ENCODE data around the gene CSRNP3.

DNA sequence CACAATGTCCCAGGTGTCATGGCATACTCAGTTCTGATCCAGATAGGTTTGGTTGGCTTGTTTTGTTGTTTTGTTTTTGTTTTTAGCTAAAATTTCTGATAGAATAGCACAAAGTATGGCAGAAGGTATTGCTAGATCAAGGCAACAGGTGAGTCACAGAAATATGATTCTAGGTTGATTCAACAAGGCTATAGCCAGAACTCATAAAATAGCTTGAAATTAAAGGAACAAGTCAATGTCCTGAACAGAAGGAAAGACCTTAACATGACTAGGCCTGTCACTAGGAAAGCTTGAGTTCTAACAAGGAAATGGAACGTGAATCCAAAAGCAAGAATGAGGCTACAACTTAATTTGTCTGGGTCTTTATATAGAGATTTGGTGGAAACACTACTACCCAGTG, 167.5 kb downstream of the CSRNP3 start:
- TF ChIP-seq, protein P1, sequence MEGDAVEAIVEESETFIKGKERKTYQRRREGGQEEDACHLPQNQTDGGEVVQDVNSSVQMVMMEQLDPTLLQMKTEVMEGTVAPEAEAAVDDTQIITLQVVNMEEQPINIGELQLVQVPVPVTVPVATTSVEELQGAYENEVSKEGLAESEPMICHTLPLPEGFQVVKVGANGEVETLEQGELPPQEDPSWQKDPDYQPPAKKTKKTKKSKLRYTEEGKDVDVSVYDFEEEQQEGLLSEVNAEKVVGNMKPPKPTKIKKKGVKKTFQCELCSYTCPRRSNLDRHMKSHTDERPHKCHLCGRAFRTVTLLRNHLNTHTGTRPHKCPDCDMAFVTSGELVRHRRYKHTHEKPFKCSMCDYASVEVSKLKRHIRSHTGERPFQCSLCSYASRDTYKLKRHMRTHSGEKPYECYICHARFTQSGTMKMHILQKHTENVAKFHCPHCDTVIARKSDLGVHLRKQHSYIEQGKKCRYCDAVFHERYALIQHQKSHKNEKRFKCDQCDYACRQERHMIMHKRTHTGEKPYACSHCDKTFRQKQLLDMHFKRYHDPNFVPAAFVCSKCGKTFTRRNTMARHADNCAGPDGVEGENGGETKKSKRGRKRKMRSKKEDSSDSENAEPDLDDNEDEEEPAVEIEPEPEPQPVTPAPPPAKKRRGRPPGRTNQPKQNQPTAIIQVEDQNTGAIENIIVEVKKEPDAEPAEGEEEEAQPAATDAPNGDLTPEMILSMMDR (IDR thresholded peaks at IDR 0.05; ENCODE audit: poor library complexity): no peak
- TF ChIP-seq EZH2phosphoT487 (IDR thresholded peaks at IDR 0.05; ENCODE audit: low read depth, severe bottlenecking, unreplicated experiment): no peak
- TF ChIP-seq EZH2 (IDR thresholded peaks at IDR 0.05; ENCODE audit: borderline replicate concordance): no peak

All from hepatocyte (in vitro differentiated cells).